Activated CD8-positive, alpha-beta memory T cell treated with anti-CD3 and anti-CD28 coated beads, Interleukin-2, amount 50 U/mL, for 1 hour (primary cell): Measurements from ENCODE around the gene ISCU.
"Not testable (repeated sequence)": the region's sequence is repeated elsewhere in the genome, so short reads cannot be mapped to it uniquely, and the experiment has no call there.

Source experiments
- DNase-seq: peaks from one replicate; pipeline ENCODE4 v3.0.0-alpha.2; 2020; ENCODE audit errors: extremely low read depth

ISCU gene

DNA sequence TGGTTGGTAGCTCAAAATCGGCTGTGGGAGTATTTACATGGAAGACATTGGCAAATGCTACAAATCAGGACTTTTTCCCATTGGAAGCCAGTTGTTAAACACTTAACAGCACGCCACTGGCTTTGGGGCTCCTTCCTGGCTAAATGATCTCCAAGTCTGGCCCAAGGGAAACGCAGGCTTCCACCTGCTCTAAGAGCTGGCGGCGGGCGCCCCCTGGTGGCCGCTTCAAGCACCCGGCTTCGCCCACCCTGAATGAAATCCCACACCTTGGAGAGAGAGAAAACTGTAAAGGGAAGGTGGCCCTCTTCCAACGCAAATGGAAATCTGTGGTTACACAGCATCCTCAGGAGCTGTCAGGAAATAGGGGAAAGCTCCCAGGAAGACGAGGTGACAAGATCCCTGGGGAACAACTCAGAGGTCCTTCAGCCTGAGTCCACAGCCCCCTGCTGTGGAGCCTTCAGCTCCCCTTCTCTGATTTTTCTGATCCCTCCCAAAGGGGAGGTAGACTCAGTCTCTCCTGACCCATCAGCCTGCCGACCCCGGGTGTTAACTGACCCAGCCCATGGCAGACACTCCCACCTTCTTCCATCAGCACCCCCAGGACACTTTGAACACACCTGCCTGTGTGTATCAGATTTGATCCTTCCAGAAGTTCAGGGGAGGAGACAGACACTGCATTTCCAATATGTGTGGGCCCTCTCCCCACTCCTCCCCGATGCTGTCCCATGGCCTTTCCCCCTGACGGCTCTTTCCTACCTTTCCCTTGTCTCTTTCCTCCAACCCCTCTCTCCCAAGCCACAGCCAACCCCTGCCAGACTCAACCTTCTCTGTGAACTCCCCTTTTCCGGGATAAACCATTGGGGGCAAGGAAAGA, 55.9 kb downstream of the ISCU start:
- DNase-seq = no peak

GRCh38 chr12:108618953-108619274, 56.5 kb downstream of the ISCU start:
- DNase-seq = not testable (repeated sequence)
